Jurkat, Clone E6-1 (cell line): Measurements from ENCODE around the gene BAAT.
A peak's percentile ranks its signal among the peaks of the same experiment; 100 is the strongest.

Experiments
- DNase-seq: peaks from one replicate; pipeline ENCODE4 v3.0.0-alpha.2; 2011; ENCODE audit warnings: low read depth, low spot score
- H3K4me3 ChIP-seq: 2 replicates; pipeline ENCODE4 v1.5.1; 2011; ENCODE audit warnings: mild to moderate bottlenecking, low read length, control low read depth, moderate library complexity

Gene BAAT

DNA sequence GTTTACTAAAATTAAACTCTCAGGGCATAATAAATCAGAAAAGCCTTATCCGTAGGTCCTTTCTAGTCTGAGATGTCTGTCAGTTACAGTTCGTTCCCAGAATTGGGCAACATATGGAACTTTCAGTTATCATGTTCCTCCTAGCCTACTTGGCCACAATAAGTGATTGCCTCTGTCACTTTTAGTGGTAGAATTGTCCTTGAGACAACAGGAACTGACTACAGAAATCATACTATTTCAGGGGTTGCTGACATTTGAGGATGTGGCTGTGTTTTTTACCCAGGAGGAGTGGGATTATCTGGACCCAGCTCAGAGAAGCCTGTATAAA, 14.8 kb upstream of the BAAT start:
- H3K4me3 ChIP-seq = peak overlapping the region; percentile 91
- no peak for DNase-seq

DNA sequence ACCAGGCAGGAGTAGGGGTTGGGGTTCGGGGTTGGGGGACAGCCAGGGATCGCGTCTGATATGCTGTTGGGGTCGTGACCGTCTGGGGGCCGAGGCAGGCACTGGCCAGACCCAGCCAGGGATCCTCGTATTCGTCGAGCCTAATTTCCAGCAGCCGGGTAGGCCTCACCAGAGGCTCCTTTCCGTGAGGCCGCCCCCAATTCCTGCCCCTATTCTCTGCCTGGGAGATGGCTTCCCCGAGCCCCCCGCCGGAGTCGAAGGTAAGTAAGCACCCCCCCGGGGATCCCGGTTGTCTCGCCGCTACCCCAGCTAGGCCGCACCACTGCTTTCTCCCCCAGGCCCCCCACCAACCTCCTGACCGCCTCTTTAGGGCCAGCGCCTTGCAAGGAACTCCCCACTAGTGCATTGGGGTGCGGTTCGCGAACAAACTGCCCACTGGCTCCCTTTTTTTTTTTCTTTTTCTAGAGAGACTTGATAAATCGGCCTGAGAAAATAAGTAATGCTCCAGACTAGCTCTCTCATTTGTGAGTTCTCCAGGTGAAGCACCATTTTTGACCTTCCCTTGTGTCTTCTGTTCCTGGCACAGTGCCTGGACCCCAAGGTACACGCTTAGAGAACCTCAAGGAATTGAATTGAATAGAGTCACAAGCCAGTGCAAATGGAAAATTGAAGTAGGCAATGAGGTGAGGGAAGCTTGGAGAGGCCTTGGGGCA, 14.3 kb upstream of the BAAT start:
- DNase-seq = no peak
- peak overlapping the region; percentile 91 for H3K4me3 ChIP-seq

- DNase-seq = peak; percentile 97
- peak within 1 kb of the TSS; percentile 91 for H3K4me3 ChIP-seq
Observed at GRCh38 chr9:101398068-101398929, 13.5 kb upstream of the BAAT start, which contains the start of the genes MRPL50 and ZNF189. Gene MRPL50 (minus strand): TSS chr9:101398618. CDS start chr9:101398592, 26 bp downstream. Gene ZNF189 (plus strand): TSS chr9:101398851. CDS start chr9:101399157, 306 bp downstream.

DNA sequence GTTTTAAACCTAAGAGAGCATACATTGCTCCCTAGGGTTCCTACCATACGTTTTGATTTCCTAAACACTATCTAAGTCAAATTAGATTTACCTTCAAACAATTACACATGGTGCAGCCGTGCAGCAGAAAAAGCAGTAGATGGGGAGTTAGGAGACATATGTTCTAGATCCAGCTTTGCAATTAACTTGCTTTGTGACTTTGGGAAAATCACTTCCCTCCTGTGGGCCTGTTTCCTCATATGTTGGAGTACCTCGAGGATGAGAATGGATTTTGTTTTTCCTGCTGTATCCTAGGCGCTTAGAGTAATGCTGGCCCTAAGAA, 12.9 kb upstream of the BAAT start:
- peak overlapping the region; percentile 91 for H3K4me3 ChIP-seq
- DNase-seq = no peak

DNA sequence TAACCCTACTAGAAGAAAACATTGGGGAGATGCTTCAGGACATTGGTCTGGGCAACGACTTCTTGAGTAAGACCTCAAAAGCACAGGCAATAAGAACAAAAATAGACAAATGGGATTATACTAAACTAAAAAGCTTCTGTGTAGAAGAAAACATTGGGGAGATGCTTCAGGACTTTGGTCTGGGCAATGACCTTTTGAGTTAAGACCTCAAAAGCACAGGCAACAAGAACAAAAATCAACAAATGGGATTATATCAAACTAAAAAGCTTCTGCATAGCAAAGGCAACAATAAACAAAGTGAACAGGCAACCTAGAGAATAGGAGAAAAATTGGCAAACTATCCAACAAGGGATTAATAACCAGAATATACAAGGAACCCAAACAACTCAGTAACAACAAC, 9.9 kb upstream of the BAAT start:
- H3K4me3 ChIP-seq = no peak overlapping the region
- DNase-seq = no peak

GRCh38 chr9:101393135-101393534, 8.3 kb upstream of the BAAT start:
- no peak overlapping the region for H3K4me3 ChIP-seq
- no peak for DNase-seq

GRCh38 chr9:101388507-101388993, 3.7 kb upstream of the BAAT start:
- DNase-seq = no peak
- no peak overlapping the region for H3K4me3 ChIP-seq

DNA sequence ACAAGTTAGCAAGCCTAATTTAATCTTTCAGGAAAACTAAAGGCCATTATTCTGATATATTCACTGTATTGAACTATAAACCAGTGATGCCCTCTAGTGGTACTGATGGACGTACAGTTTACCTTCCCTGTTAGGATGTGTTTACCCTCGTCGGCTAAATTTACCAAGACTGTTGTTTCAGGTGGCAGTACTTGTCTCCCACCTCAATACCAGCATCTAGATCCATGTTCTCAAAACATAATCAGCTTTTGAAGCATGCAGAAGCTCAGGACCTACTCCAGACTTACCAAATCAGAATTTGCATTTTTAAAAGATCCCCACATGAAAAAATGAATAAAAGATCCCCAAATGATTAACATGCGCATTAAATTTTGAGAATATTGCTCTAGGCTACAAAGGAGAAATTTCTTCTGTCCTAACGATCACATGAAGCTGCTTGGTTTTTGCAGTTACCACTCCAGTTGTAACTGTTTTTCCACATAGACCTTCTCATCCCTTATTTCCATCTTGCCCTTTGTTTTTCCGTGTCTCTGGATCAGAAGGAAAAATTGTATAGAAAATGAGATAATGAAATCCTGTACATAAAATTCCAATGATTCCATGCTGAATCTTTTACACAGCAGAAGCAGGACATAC, 3.2 kb upstream of the BAAT start:
- no peak overlapping the region for H3K4me3 ChIP-seq
- peak; percentile 48 for DNase-seq

DNA sequence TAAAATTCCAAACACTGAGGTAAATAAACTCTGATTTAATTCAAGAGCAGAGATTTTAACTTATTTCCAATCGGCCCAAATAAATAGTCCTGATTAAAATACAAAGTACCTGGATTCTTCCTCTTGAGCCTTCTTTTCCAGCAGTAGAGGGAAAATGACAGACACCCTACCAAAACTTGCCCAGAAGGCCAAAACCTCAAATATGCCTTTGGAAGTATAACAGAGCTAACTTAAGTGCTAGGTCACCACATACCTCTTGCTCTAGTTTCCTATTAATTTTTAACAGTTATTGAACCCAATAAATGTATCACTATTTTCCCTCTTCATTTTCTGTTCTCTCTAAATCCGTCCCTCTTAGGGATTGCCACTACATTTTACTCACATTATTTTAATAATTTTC, 1.4 kb downstream of the BAAT start:
- DNase-seq = no peak
- no peak overlapping the region for H3K4me3 ChIP-seq

DNA sequence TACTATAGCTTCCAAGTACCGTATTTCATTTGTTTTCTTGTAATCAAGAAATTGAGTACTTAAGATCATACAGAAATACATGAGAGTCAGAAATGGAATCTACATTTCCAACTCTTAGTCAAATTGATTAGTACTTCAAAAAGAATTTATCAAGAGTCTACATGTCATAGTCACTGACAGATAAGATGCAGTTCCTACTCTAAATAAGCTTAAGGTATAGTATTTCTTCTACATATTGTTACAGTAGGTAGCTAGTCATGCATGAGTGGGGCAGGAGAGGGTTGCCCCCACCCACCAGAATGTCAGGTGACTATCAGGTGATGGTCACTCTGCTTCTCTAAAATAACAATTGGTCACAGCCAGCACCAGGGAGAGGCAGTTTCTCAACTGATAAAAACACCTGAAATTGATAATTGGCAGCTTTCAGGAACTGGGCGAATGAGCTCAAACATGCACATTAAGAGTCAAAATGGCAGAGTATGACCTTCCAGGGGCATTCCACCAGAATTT, 2.9 kb downstream of the BAAT start:
- DNase-seq = no peak
- H3K4me3 ChIP-seq = no peak overlapping the region

GRCh38 chr9:101381118-101381517, 3.7 kb downstream of the BAAT start:
- no peak overlapping the region for H3K4me3 ChIP-seq
- no peak for DNase-seq

- no peak for DNase-seq
- no peak overlapping the region for H3K4me3 ChIP-seq
Observed at GRCh38 chr9:101380295-101380694, 4.5 kb downstream of the BAAT start.

GRCh38 chr9:101376111-101376848, 8.5 kb downstream of the BAAT start:
- no peak for DNase-seq

GRCh38 chr9:101375546-101375945, 9.3 kb downstream of the BAAT start:
- DNase-seq = no peak
- H3K4me3 ChIP-seq = no peak overlapping the region

More at GRCh38 chr9:101376111-101376848, 8.5 kb downstream of the BAAT start:
- no peak overlapping the region for H3K4me3 ChIP-seq

DNA sequence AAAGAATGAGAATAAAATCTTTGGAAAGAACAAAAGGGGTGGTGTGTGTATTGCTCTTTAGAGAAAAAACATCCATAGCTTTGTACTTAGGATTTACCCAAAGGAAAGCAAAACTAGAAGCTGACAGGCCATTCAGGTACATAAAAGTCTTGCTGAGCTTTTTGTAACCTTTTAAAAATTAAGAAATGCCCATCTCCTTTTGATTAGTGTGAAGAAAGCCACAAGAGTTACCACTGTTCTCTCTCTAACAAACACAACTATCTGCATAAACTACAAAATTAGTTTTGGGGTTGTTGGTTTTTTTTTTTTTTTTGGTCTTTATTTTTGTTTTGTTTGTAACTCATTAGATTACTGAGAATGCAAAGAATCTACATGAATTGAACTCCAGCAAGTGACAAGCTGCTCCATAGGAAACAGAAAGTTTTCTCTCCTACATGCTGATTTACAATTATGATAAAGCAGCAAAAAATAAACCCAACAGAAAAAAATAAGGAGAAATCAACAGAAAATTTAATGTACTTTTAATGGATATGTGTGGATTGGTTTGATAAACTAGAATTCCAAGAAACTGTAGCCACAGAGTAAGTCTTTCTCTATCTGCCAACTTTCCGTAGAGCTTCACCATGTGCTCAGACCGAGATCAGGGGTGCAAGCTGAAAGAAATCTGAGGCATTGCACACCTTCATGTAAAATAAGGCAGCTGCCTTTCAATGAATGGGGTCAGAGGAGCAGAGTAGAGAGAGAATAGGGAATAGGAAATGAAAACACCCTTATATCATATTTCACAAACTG, 12.3 kb downstream of the BAAT start:
- no peak for DNase-seq
- no peak overlapping the region for H3K4me3 ChIP-seq

DNA sequence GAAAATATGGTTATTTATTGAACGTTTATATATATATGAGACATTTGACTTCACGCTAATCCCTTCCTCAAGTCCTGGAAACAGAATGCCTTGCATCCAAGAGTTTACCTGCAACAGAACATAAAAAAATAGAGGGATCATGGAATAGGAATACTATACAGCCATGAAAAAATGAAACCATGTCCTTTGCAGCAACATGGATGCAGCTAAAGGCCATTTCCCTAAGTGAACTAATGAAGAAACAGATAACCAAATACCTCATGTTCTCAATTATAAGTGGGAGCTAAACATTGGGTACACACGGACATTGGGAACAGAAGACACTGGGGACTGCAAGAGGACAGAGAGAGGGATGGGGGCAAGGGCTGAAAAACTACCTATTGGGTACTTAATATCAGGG, 13.0 kb downstream of the BAAT start:
- no peak overlapping the region for H3K4me3 ChIP-seq
- DNase-seq = no peak

- DNase-seq = no peak
- no peak overlapping the region for H3K4me3 ChIP-seq
Observed at GRCh38 chr9:101369884-101370531, 14.8 kb downstream of the BAAT start.

- DNase-seq = no peak
- no peak overlapping the region for H3K4me3 ChIP-seq
Observed at GRCh38 chr9:101369286-101369685, 15.5 kb downstream of the BAAT start.
